Left lung (tissue), 10 donors: ENCODE measurements around the gene VSTM2B. TPM values are rescaled to one million over a fixed set of nuclear protein-coding genes. Genes with fewer than 3 reads are reported as not detected.

Experiments
- ATAC-seq: fragments of 200-7000 bp; cut with Tn5 transposase; one replicate; pipeline ENCODE4 v1.9.1; 2020; ENCODE audit warnings: moderate library complexity
- DNase-seq, 4 donors: peaks; one replicate each; pipeline ENCODE4 v3.0.0-alpha.2; 2013 to 2020
- H3K27ac ChIP-seq, 2 donors: fragments of 200-600 bp; sonication (generic) in 1 of 2; one replicate each; pipeline versions ENCODE4 v1.5.0 to v1.8.0; 2020 to 2021
- H3K27me3 ChIP-seq, 2 donors: fragments of 200-600 bp; sonication (generic) in 1 of 2; one replicate each; pipeline versions ENCODE4 v1.5.0 to v1.8.0; 2020 to 2021
- H3K36me3 ChIP-seq, 2 donors: fragments of 200-600 bp; sonication (generic) in 1 of 2; one replicate each; pipeline versions ENCODE4 v1.5.0 to v1.8.0; 2020 to 2021
- H3K4me1 ChIP-seq, 2 donors: fragments of 200-600 bp; one replicate each; pipeline ENCODE4 v1.8.0; 2021
- H3K4me3 ChIP-seq, 2 donors: fragments of 200-600 bp; sonication (generic) in 1 of 2; one replicate each; pipeline versions ENCODE4 v1.5.0 to v1.8.0; 2020 to 2021; ENCODE audit warnings: mild to moderate bottlenecking in 1 of 2
- H3K9me3 ChIP-seq, 2 donors: fragments of 200-600 bp; sonication (generic) in 1 of 2; one replicate each; pipeline versions ENCODE4 v1.5.0 to v1.8.0; 2020 to 2021
- CTCF ChIP-seq, 2 donors: fragments of 200-600 bp; sonication (generic) in 1 of 2; IDR thresholded peaks; one replicate each; pipeline versions ENCODE4 v1.5.0 to v1.8.0; 2021; ENCODE audit warnings: antibody characterized with exemption in 2 of 2
- intact Hi-C, 2 donors: fragments of 100-400 bp; cut with DNase I; formaldehyde crosslinking; loops; one replicate each; pipeline versions ENCODE4 v1.11.2 to v1.14.2; 2022
- polyA plus RNA-seq, 6 donors: library from polyadenylated mRNA; unstranded; fragments of 120-200 nt; gene quantifications; one replicate each; pipeline ENCODE4 v1.2.1, GENCODE V29; 2013; ENCODE audit not compliant: insufficient read length in 6 of 6
- total RNA-seq, 2 donors: library from RNA; stranded (reverse); fragmentation: NEBNext Ultra II Directional; extraction: Animal tissue kit (Norgen Biotek cat#: 25700); gene quantifications; one replicate each; pipeline ENCODE4 v1.2.1, GENCODE V29; 2021
- donor health status: DM: no; HTN: yes; CAD: no.
- donor health status: DM: no; HTN: no; CAD: no.

The VSTM2B gene
- total and polyA plus RNA-seq, 8 donors: not detected

GRCh38 chr19:29546583-29547190 lies 20.9 kb downstream of the VSTM2B start:
- Histone ChIP-seq H3K4me3 (no peak overlapping the region), H3K4me1 (no peaks in the 10 kb centered on the region), H3K27ac (no peak overlapping the region), H3K9me3 (no peaks in the 10 kb centered on the region), H3K36me3 (no peaks in the 10 kb centered on the region), H3K27me3 (peaks cover 0 to 26% of the 10 kb centered on the region in 2 donors)
- TF ChIP-seq CTCF (IDR thresholded peaks at IDR 0.05): no peak
- peak in 1 of 4 donors; percentile 8 for DNase-seq
- intact Hi-C loops: no loop called here
- no peak for ATAC-seq

GRCh38 chr19:29547361-29547960 lies 21.7 kb downstream of the VSTM2B start:
- Histone ChIP-seq H3K9me3 (no peaks in the 10 kb centered on the region), H3K4me1 (no peaks in the 10 kb centered on the region), H3K27me3 (peaks cover 0 to 29% of the 10 kb centered on the region in 2 donors), H3K27ac (no peak overlapping the region), H3K36me3 (no peaks in the 10 kb centered on the region), H3K4me3 (no peak overlapping the region)
- TF ChIP-seq CTCF (IDR thresholded peaks at IDR 0.05): no peak
- ATAC-seq: no peak
- peak in 1 of 4 donors; percentile 18 for DNase-seq
- intact Hi-C loops: no loop called here

GRCh38 chr19:29547981-29548380 lies 22.2 kb downstream of the VSTM2B start:
- no peak overlapping the region for H3K27ac ChIP-seq
- peaks cover 0 to 31% of the 10 kb centered on the region in 2 donors for H3K27me3 ChIP-seq
- H3K36me3 ChIP-seq: no peaks in the 10 kb centered on the region
- DNase-seq: peak in 1 of 4 donors; percentile 12
- no peaks in the 10 kb centered on the region for H3K9me3 ChIP-seq
- intact Hi-C loops: no loop called here
- ATAC-seq: no peak
- H3K4me3 ChIP-seq: no peak overlapping the region
- no peak for TF ChIP-seq CTCF (IDR thresholded peaks at IDR 0.05)
- no peaks in the 10 kb centered on the region for H3K4me1 ChIP-seq

- H3K27me3 ChIP-seq: peaks cover 0 to 31% of the 10 kb centered on the region in 2 donors
- DNase-seq: peak in 1 of 4 donors; percentile 25
- ATAC-seq: no peak
- H3K4me3 ChIP-seq: no peak overlapping the region
- no peaks in the 10 kb centered on the region for H3K4me1 ChIP-seq
- no peak overlapping the region for H3K27ac ChIP-seq
- no peaks in the 10 kb centered on the region for H3K36me3 ChIP-seq
- TF ChIP-seq CTCF (IDR thresholded peaks at IDR 0.05): no peak
- peaks cover 0 to 4% of the 10 kb centered on the region in 2 donors for H3K9me3 ChIP-seq
- intact Hi-C loops: no loop called here
Observed at GRCh38 chr19:29548483-29549085, 22.8 kb downstream of the VSTM2B start.
